Fibroblast of lung (primary cell): ENCODE data around the gene TMEM151B. TPM values are rescaled to one million over a fixed set of nuclear protein-coding genes. Genes with fewer than 3 reads are reported as not detected.
A peak's percentile ranks its signal among the peaks of the same experiment; 100 is the strongest.

ENCODE experiments used
- DNase-seq, 2 donors: peaks; one replicate each; pipeline versions ENCODE4 v3.0.0 to v3.0.0-alpha.2; 2010; ENCODE audit warnings: low read depth in 2 of 2
- H2AFZ ChIP-seq: 2 replicates; pipeline ENCODE4 v1.5.1; 2012; ENCODE audit warnings: low read length, control low read depth, inconsistent platforms
- H3K27ac ChIP-seq: 2 replicates; pipeline ENCODE4 v1.5.1; 2011; ENCODE audit warnings: low read length, control low read depth; ENCODE audit not compliant: insufficient read depth
- H3K27me3 ChIP-seq: 2 replicates; pipeline ENCODE4 v1.5.1; 2011; ENCODE audit warnings: mild to moderate bottlenecking, low read length; ENCODE audit not compliant: control insufficient read depth, insufficient read depth
- H3K36me3 ChIP-seq: 2 replicates; pipeline ENCODE4 v1.5.1; 2011; ENCODE audit warnings: low read length; ENCODE audit not compliant: control insufficient read depth, insufficient read depth
- H3K4me1 ChIP-seq: 2 replicates; pipeline ENCODE4 v1.5.1; 2011; ENCODE audit warnings: low read length; ENCODE audit not compliant: control insufficient read depth, insufficient read depth; ENCODE audit errors: extremely low read depth
- H3K4me2 ChIP-seq: 2 replicates; pipeline ENCODE4 v1.5.1; 2011; ENCODE audit warnings: low read length, control low read depth; ENCODE audit not compliant: insufficient read depth; ENCODE audit errors: extremely low read depth
- H3K4me3 ChIP-seq, 4 experiments: fragments of 200-600 bp in 1 of 4; sonication (generic) in 1 of 4; replicated peaks in 1 of 4; 2 replicates each; pipeline ENCODE4 v1.5.1; 2011 to 2016; ENCODE audit warnings: low read length in 4 of 4, low read depth in 3 of 4, mild to moderate bottlenecking in 3 of 4, control low read depth in 2 of 4, inconsistent platforms in 1 of 4, mixed read lengths in 1 of 4; ENCODE audit not compliant: insufficient read depth in 1 of 4; ENCODE audit errors: control extremely low read depth in 1 of 4
- H3K79me2 ChIP-seq: 2 replicates; pipeline ENCODE4 v1.5.1; 2012; ENCODE audit warnings: mild to moderate bottlenecking, low read length, inconsistent platforms; ENCODE audit not compliant: control insufficient read depth, insufficient read depth
- H3K9ac ChIP-seq: 2 replicates; pipeline ENCODE4 v1.5.1; 2011; ENCODE audit warnings: mild to moderate bottlenecking, low read length, control low read depth; ENCODE audit not compliant: insufficient read depth
- H3K9me3 ChIP-seq: 2 replicates; pipeline ENCODE4 v1.5.1; 2012; ENCODE audit warnings: low read depth, low read length; ENCODE audit not compliant: control insufficient read depth, insufficient read depth
- H4K20me1 ChIP-seq: 2 replicates; pipeline ENCODE4 v1.5.1; 2011; ENCODE audit warnings: low read length; ENCODE audit not compliant: control insufficient read depth, insufficient read depth; ENCODE audit errors: extremely low read depth
- CTCF ChIP-seq, 2 donors: IDR thresholded peaks in 1 of 2; conservative IDR thresholded peaks in 1 of 2; 1 replicate in 1 of 2; 2 replicates in 1 of 2; pipeline ENCODE4 v1.5.1; 2011 to 2012; ENCODE audit warnings: low read length in 2 of 2, control low read depth in 1 of 2, inconsistent platforms in 1 of 2, low read depth in 1 of 2, mild to moderate bottlenecking in 1 of 2
- EZH2 ChIP-seq: IDR thresholded peaks from 2 replicates; pipeline ENCODE4 v1.5.1; 2012; ENCODE audit warnings: low read length, control low read depth, mild to moderate bottlenecking; ENCODE audit errors: missing control alignments
- polyA plus RNA-seq, 2 donors: library from polyadenylated mRNA; depleted of rRNA in 1 of 2; stranded (reverse) in 1 of 2; unstranded in 1 of 2; fragments of >200 nt; gene quantifications; 2 replicates each; pipeline ENCODE4 v1.2.1, GENCODE V29; 2011 to 2012; ENCODE audit warnings: missing spikeins in 1 of 2
- total RNA-seq: library from RNA; depleted of rRNA; stranded (reverse); fragments of >200 nt; gene quantifications from 2 replicates; pipeline ENCODE4 v1.2.1, GENCODE V29; 2014

TMEM151B gene
- total and polyA plus RNA-seq, 2 donors (not counting 1 experiment from before 2014, with no cell fraction given), result under 0.01 TPM; not detected in 1

GRCh38 chr6:44235891-44236516 is 34.2 kb upstream of the TMEM151B start:
- no peaks in the 10 kb centered on the region for H3K27me3 ChIP-seq
- H2AFZ ChIP-seq, result no peak overlapping the region
- peaks cover 18% of the 10 kb centered on the region for H3K4me1 ChIP-seq
- no peak for DNase-seq
- H3K4me2 ChIP-seq, result no peak overlapping the region
- H3K9ac ChIP-seq, result no peak overlapping the region
- H3K9me3 ChIP-seq, result no peaks in the 10 kb centered on the region
- H3K79me2 ChIP-seq, result no peaks in the 10 kb centered on the region
- H3K36me3 ChIP-seq, result peaks cover 4% of the 10 kb centered on the region
- TF ChIP-seq EZH2 (no peak), CTCF (conservative IDR thresholded peaks at IDR 0.05 in 1 of 2, IDR thresholded peaks at IDR 0.05 in 1 of 2; ENCODE audit: low read depth in 1 of 2, low read length in 2 of 2) (no peak)
- H3K27ac ChIP-seq, result no peak overlapping the region
- no peak overlapping the region for H3K4me3 ChIP-seq
- H4K20me1 ChIP-seq, result no peaks in the 10 kb centered on the region

- Histone ChIP-seq H3K36me3 (peaks cover 1% of the 10 kb centered on the region), H3K9me3 (no peaks in the 10 kb centered on the region), H3K27me3 (no peaks in the 10 kb centered on the region), H3K4me2 (peak overlapping the region; percentile 69), H3K27ac (peak overlapping the region; percentile 83), H3K9ac (peak overlapping the region; percentile 83), H3K4me1 (peaks cover 18% of the 10 kb centered on the region), H2AFZ (peak overlapping the region; percentile 58), H4K20me1 (no peaks in the 10 kb centered on the region), H3K4me3 (peak overlapping the region; percentile 52 to 73 (median 57)), H3K79me2 (no peaks in the 10 kb centered on the region)
- TF ChIP-seq CTCF (conservative IDR thresholded peaks at IDR 0.05 in 1 of 2, IDR thresholded peaks at IDR 0.05 in 1 of 2; ENCODE audit: low read depth in 1 of 2, low read length in 2 of 2) (no peak), EZH2 (no peak)
- DNase-seq, result peak; percentile 95 to 96
Observed at GRCh38 chr6:44237021-44237812, 33.0 kb upstream of the TMEM151B start.

- H2AFZ ChIP-seq, result peak overlapping the region; percentile 78
- peaks cover 1% of the 10 kb centered on the region for H3K36me3 ChIP-seq
- no peaks in the 10 kb centered on the region for H3K79me2 ChIP-seq
- H3K27me3 ChIP-seq, result no peaks in the 10 kb centered on the region
- H3K4me3 ChIP-seq, result peak overlapping the region; percentile 52 to 73 (median 57)
- H3K9ac ChIP-seq, result peak overlapping the region; percentile 83
- H4K20me1 ChIP-seq, result no peaks in the 10 kb centered on the region
- peak overlapping the region; percentile 87 for H3K4me2 ChIP-seq
- peaks cover 18% of the 10 kb centered on the region for H3K4me1 ChIP-seq
- H3K9me3 ChIP-seq, result no peaks in the 10 kb centered on the region
- DNase-seq, result peak; percentile 58 to 62
- H3K27ac ChIP-seq, result peak overlapping the region; percentile 83
- TF ChIP-seq EZH2, result no peak
- peak; percentile 76 to 82 for TF ChIP-seq CTCF (conservative IDR thresholded peaks at IDR 0.05 in 1 of 2, IDR thresholded peaks at IDR 0.05 in 1 of 2; ENCODE audit: low read depth in 1 of 2, low read length in 2 of 2)
Observed at GRCh38 chr6:44237813-44238433, 32.3 kb upstream of the TMEM151B start.
